HEK293 (cell line): Measurements from ENCODE around the gene TEX36.

Experiments
- CTCF ChIA-PET: fragments of 350-600 bp; formaldehyde crosslinking; extraction: SDS; loops from one replicate; lab custom pipeline; 2021; ENCODE audit warnings: antibody characterized with exemption; lab: Yijun Ruan, JAX
- POLR2A ChIA-PET: fragments of 300-600 bp; formaldehyde crosslinking; extraction: SDS; loops from one replicate; lab custom pipeline; 2020; ENCODE audit warnings: antibody characterized with exemption, inconsistent platforms; lab: Yijun Ruan, JAX
- H3K27ac ChIP-seq: fragments of 200-500 bp; sonication (Bioruptor generic); 2 replicates; pipeline ENCODE4 v1.5.1; 2014; ENCODE audit warnings: low read depth, low read length, control low read depth, inconsistent platforms; ENCODE audit errors: extremely low read depth
- H3K36me3 ChIP-seq, 2 experiments: fragments of 200-500 bp in 1 of 2; sonication (Bioruptor generic) in 1 of 2; 1 replicate in 1 of 2; 2 replicates in 1 of 2; pipeline ENCODE4 v1.5.1; 2014 to 2017; ENCODE audit warnings: inconsistent platforms in 2 of 2, low read length in 2 of 2; ENCODE audit not compliant: control insufficient read depth in 2 of 2, insufficient read depth in 1 of 2
- H3K4me1 ChIP-seq: fragments of 200-500 bp; sonication (Bioruptor generic); 2 replicates; pipeline ENCODE4 v1.5.1; 2014; ENCODE audit warnings: mild to moderate bottlenecking, low read length, inconsistent platforms; ENCODE audit not compliant: control insufficient read depth, insufficient read depth
- H3K4me3 ChIP-seq: 2 replicates; pipeline ENCODE4 v1.5.1; 2011; ENCODE audit warnings: low read depth, mild to moderate bottlenecking, control low read depth, low read length, moderate library complexity
- H3K9me3 ChIP-seq: fragments of 200-500 bp; sonication (Bioruptor generic); 2 replicates; pipeline ENCODE4 v1.5.1; 2014; ENCODE audit warnings: low read depth, low read length, inconsistent platforms; ENCODE audit not compliant: control insufficient read depth, insufficient read depth
- EGR2 ChIP-seq: fragments of 450-650 bp; formaldehyde crosslinking; IDR thresholded peaks from 2 replicates; pipeline ENCODE4 v1.5.1; 2016; ENCODE audit warnings: low read depth, missing biosample characterization, missing genetic modification characterization
- GLI2 ChIP-seq: fragments of 450-650 bp; formaldehyde crosslinking; IDR thresholded peaks from 2 replicates; pipeline ENCODE4; 2017; ENCODE audit warnings: missing biosample characterization, missing genetic modification characterization, low read depth, borderline replicate concordance
- MZF1 ChIP-seq: fragments of 450-650 bp; formaldehyde crosslinking; IDR thresholded peaks from 2 replicates; pipeline ENCODE4 v1.5.1; 2017; ENCODE audit warnings: missing biosample characterization, missing genetic modification characterization, borderline replicate concordance
- ZBTB7A ChIP-seq: fragments of 450-650 bp; formaldehyde crosslinking; IDR thresholded peaks from 2 replicates; pipeline ENCODE4 v1.5.1; 2016; ENCODE audit warnings: low read depth, missing biosample characterization, missing genetic modification characterization
- ZEB2 ChIP-seq: fragments of 450-650 bp; formaldehyde crosslinking; IDR thresholded peaks from 2 replicates; pipeline ENCODE4 v1.5.1; 2016; ENCODE audit warnings: missing biosample characterization, missing genetic modification characterization
- ZIC2 ChIP-seq: fragments of 450-650 bp; formaldehyde crosslinking; IDR thresholded peaks from 2 replicates; pipeline ENCODE4 v1.5.1; 2016; ENCODE audit warnings: missing biosample characterization, missing genetic modification characterization
- ZNF114 ChIP-seq: fragments of 450-650 bp; formaldehyde crosslinking; IDR thresholded peaks from 2 replicates; pipeline ENCODE4 v1.5.0; 2017; ENCODE audit warnings: missing biosample characterization, missing genetic modification characterization
- ZNF121 ChIP-seq: fragments of 450-650 bp; formaldehyde crosslinking; IDR thresholded peaks from 2 replicates; pipeline ENCODE4 v1.5.1; 2016; ENCODE audit warnings: missing biosample characterization, missing genetic modification characterization
- ZNF132 ChIP-seq: fragments of 450-650 bp; formaldehyde crosslinking; IDR thresholded peaks from 2 replicates; pipeline ENCODE4 v1.5.1; 2017; ENCODE audit warnings: missing biosample characterization, missing genetic modification characterization, borderline replicate concordance
- ZNF148 ChIP-seq: fragments of 450-650 bp; formaldehyde crosslinking; IDR thresholded peaks from 2 replicates; pipeline ENCODE4 v1.5.0; 2017; ENCODE audit warnings: missing biosample characterization, missing genetic modification characterization, borderline replicate concordance
- ZNF248 ChIP-seq: fragments of 450-650 bp; formaldehyde crosslinking; IDR thresholded peaks from 2 replicates; pipeline ENCODE4 v1.5.1; 2017; ENCODE audit warnings: missing biosample characterization, missing genetic modification characterization
- ZNF513 ChIP-seq: fragments of 450-650 bp; IDR thresholded peaks from 2 replicates; pipeline ENCODE4 v1.5.1; 2018; ENCODE audit warnings: missing biosample characterization, missing genetic modification characterization
- ZNF529 ChIP-seq: fragments of 450-650 bp; formaldehyde crosslinking; IDR thresholded peaks from 2 replicates; pipeline ENCODE4 v1.5.1; 2017; ENCODE audit warnings: missing genetic modification characterization, missing biosample characterization; ENCODE audit not compliant: insufficient replicate concordance
- ZNF544 ChIP-seq: fragments of 450-650 bp; formaldehyde crosslinking; IDR thresholded peaks from 2 replicates; pipeline ENCODE4 v1.5.0; 2017; ENCODE audit warnings: missing biosample characterization, missing genetic modification characterization
- ZNF549 ChIP-seq: fragments of 450-650 bp; IDR thresholded peaks from 2 replicates; pipeline ENCODE4 v1.5.1; 2018; ENCODE audit warnings: missing biosample characterization, missing genetic modification characterization, mild to moderate bottlenecking, inconsistent platforms, moderate library complexity
- ZNF610 ChIP-seq: fragments of 450-650 bp; formaldehyde crosslinking; IDR thresholded peaks from 2 replicates; pipeline ENCODE4 v1.5.1; 2016; ENCODE audit warnings: missing biosample characterization, missing genetic modification characterization, borderline replicate concordance
- ZNF629 ChIP-seq: fragments of 450-650 bp; formaldehyde crosslinking; IDR thresholded peaks from 2 replicates; pipeline ENCODE4 v1.5.1; 2017; ENCODE audit warnings: missing biosample characterization, missing genetic modification characterization
- ZNF660 ChIP-seq: fragments of 450-650 bp; IDR thresholded peaks from 2 replicates; pipeline ENCODE4 v1.5.1; 2018; ENCODE audit warnings: missing biosample characterization, mild to moderate bottlenecking, missing genetic modification characterization
- ZNF792 ChIP-seq: fragments of 450-650 bp; formaldehyde crosslinking; IDR thresholded peaks from 2 replicates; pipeline ENCODE4 v1.5.1; 2016; ENCODE audit warnings: missing biosample characterization, missing genetic modification characterization
- ZNF843 ChIP-seq: fragments of 450-650 bp; formaldehyde crosslinking; IDR thresholded peaks from 2 replicates; pipeline ENCODE4 v1.5.1; 2016; ENCODE audit warnings: missing biosample characterization, missing genetic modification characterization
- ZSCAN23 ChIP-seq: fragments of 450-650 bp; formaldehyde crosslinking; IDR thresholded peaks from 2 replicates; pipeline ENCODE4 v1.5.1; 2016; ENCODE audit warnings: missing biosample characterization, missing genetic modification characterization
- ZSCAN30 ChIP-seq: fragments of 450-650 bp; IDR thresholded peaks from 2 replicates; pipeline ENCODE4 v1.5.1; 2018; ENCODE audit warnings: missing biosample characterization, mild to moderate bottlenecking, missing genetic modification characterization, moderate library complexity

Gene TEX36

GRCh38 chr10:125625586-125625985 lies 57.4 kb downstream of the TEX36 start:
- peaks cover 4% of the 10 kb centered on the region; the same call in 1 of the 2 replicates for H3K4me1 ChIP-seq
- H3K4me3 ChIP-seq: no peak overlapping the region
- TF ChIP-seq ZBTB7A (tag by site-specific recombination) (no peak), ZNF148 (tag by site-specific recombination) (no peak), ZNF121 (tag by site-specific recombination) (no peak), ZEB2 (no peak), ZNF114 (tag by site-specific recombination) (no peak), ZNF513 (tag by site-specific recombination) (no peak), ZNF248 (tag by site-specific recombination) (no peak)
- H3K27ac ChIP-seq: no peak overlapping the region
- no peaks in the 10 kb centered on the region for H3K9me3 ChIP-seq
- ChIA-PET POLR2A (no interaction called here), CTCF (no interaction called here)
- no peaks in the 10 kb centered on the region for H3K36me3 ChIP-seq

- no peaks in the 10 kb centered on the region for H3K36me3 ChIP-seq
- no peak overlapping the region for H3K4me3 ChIP-seq
- H3K9me3 ChIP-seq: no peaks in the 10 kb centered on the region
- CTCF ChIA-PET: interaction anchor here (0.7 kb wide), 1 partner anchor 66 kb away, joined by 4 read pairs; no protein-coding TSS in a partner anchor
- TF ChIP-seq EGR2 (tag by site-specific recombination) (no peak), ZNF529 (no peak), ZNF792 (tag by site-specific recombination) (no peak), ZSCAN23 (tag by site-specific recombination) (no peak), ZNF132 (no peak), ZIC2 (tag by site-specific recombination) (no peak), ZNF610 (tag by site-specific recombination) (no peak), GLI2 (tag by site-specific recombination) (no peak), ZNF629 (tag by site-specific recombination) (no peak), ZNF660 (tag by site-specific recombination) (no peak), ZSCAN30 (tag by site-specific recombination) (no peak), MZF1 (no peak), ZNF843 (no peak), ZNF549 (tag by site-specific recombination) (no peak), ZNF544 (no peak)
- TF ChIP-seq, all 188 proteins: peak for 0
- POLR2A ChIA-PET: no interaction called here
- H3K27ac ChIP-seq: no peak overlapping the region
- H3K4me1 ChIP-seq: peaks cover 4% of the 10 kb centered on the region; the same call in 1 of the 2 replicates
Measured at GRCh38 chr10:125624800-125625199, 58.2 kb downstream of the TEX36 start.
